Activated CD4-positive, alpha-beta T cell treated with anti-CD3 and anti-CD28 coated beads, Interleukin-2, amount 10 ng/mL, durations not matched to agents 24 days and 14 days (primary cell): ENCODE results near the gene NDUFB4. TPM values are rescaled to one million over a fixed set of nuclear protein-coding genes. Genes with fewer than 3 reads are reported as not detected.
"Not testable (repeated sequence)": the region's sequence is repeated elsewhere in the genome, so short reads cannot be mapped to it uniquely, and the experiment has no call there.

ENCODE experiments used
- DNase-seq: peaks from one replicate; pipeline ENCODE4 v3.0.0; 2022
- H3K27ac Mint-ChIP-seq: one replicate; pipeline ENCODE4 v1.8.0; 2022; ENCODE audit warnings: mild to moderate bottlenecking, mixed read lengths
- H3K27me3 Mint-ChIP-seq: one replicate; pipeline ENCODE4 v1.8.0; 2022; ENCODE audit warnings: mixed read lengths
- H3K36me3 Mint-ChIP-seq: one replicate; pipeline ENCODE4 v1.8.0; 2022; ENCODE audit warnings: low read depth, mild to moderate bottlenecking, mixed read lengths
- H3K4me1 Mint-ChIP-seq: one replicate; pipeline ENCODE4 v1.8.0; 2021; ENCODE audit warnings: mixed read lengths
- H3K4me3 Mint-ChIP-seq: one replicate; pipeline ENCODE4 v1.8.0; 2022; ENCODE audit warnings: mild to moderate bottlenecking, moderate library complexity, mixed read lengths
- H3K9me3 Mint-ChIP-seq: one replicate; pipeline ENCODE4 v1.8.0; 2021; ENCODE audit warnings: mixed read lengths
- intact Hi-C: fragments of 100-400 bp; cut with micrococcal nuclease; formaldehyde crosslinking; loops from one replicate; pipeline ENCODE4 v1.15.1; 2023
- total RNA-seq: library from RNA; stranded (reverse); gene quantifications from 2 replicates; pipeline ENCODE4 v1.2.3, GENCODE V29; 2022

NDUFB4 gene
- total RNA-seq, 1 donor from 2014 or later: 116 TPM

DNA sequence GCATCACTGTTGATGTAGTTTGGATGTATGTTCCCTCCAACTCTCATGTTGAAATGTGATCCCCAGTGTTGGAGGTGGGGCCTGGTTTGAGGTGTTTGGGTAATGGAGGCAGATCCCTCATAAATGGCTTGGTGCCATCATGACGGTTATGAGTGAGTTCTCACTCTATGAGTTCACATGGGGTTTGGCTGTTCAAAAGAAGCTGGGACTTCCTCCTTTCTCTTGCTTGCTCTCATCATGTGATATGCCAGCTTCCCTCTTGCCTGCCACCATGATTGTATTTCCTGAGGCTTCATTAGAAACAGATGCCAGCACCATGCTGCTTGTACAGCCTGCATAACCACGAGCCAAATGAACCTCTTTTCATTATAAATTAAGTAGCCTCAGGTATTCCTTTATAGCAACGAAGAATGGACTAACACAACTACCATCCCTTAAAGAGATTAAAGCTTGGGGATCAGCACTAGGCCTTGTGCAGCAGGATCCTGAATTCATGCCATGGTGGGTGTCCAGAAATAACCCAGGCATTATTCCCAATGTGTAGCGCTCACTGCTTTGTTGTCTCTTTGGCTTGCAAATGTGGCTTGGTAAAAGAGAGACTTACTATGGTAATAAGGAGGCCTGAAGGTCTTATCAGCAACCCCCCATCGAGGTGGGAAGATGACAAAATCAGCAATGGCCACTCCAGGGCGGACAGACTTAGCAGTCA, 41.9 kb downstream of the NDUFB4 start:
- H3K36me3 Mint-ChIP-seq: no peaks in the 10 kb centered on the region
- no peak for DNase-seq
- H3K27me3 Mint-ChIP-seq: no peaks in the 10 kb centered on the region
- intact Hi-C loops: no loop called here
- H3K4me1 Mint-ChIP-seq: no peaks in the 10 kb centered on the region
- no peak overlapping the region for H3K4me3 Mint-ChIP-seq
- H3K9me3 Mint-ChIP-seq: peaks cover 5% of the 10 kb centered on the region
- H3K27ac Mint-ChIP-seq: no peak overlapping the region

DNA sequence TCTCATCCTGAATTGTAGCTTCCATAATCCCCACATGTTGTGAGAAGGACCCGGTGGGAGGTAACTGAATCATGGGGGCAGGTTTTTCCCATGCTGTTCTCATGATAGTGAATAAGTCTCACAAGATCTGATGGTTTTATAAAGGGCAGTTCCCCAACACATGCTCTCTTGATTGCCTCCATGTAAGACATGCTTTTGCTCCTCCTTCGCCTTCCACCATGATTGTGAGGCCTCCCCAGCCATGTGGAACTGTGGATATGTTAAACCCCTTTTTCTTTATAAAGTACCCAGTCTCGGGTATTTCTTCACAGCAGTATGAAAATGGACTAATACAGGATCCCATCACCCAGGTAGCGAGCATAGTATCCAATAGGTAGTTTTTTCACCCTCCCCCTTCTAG, 42.7 kb downstream of the NDUFB4 start:
- H3K9me3 Mint-ChIP-seq, DNase-seq, H3K4me3 Mint-ChIP-seq, H3K4me1 Mint-ChIP-seq, H3K27me3 Mint-ChIP-seq, intact Hi-C loops, H3K36me3 Mint-ChIP-seq, H3K27ac Mint-ChIP-seq: not testable (repeated sequence)

DNA sequence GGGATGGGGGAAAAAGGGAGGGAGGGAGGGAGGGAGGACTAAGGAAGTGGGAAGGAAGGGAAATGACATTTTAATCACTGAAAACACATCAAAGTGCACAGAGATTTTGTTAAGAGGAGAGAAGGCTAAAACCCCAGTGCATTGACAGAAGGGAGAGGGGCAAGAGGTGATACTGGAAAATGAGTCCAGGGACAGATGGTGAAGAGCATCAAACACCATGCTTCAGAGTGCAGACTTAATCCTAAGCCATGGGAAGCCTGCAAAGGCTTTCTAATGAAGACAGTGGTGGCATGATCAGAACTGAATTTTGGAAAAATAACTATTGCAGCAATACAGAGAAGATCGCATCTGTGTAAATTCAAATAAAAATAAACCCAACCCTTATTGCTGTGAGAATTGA, 44.1 kb downstream of the NDUFB4 start:
- DNase-seq: no peak
- Mint-ChIP-seq H3K36me3 (no peaks in the 10 kb centered on the region), H3K4me3 (no peak overlapping the region), H3K4me1 (no peaks in the 10 kb centered on the region), H3K27ac (no peak overlapping the region), H3K27me3 (no peaks in the 10 kb centered on the region), H3K9me3 (peaks cover 5% of the 10 kb centered on the region)
- intact Hi-C loops: no loop called here

DNA sequence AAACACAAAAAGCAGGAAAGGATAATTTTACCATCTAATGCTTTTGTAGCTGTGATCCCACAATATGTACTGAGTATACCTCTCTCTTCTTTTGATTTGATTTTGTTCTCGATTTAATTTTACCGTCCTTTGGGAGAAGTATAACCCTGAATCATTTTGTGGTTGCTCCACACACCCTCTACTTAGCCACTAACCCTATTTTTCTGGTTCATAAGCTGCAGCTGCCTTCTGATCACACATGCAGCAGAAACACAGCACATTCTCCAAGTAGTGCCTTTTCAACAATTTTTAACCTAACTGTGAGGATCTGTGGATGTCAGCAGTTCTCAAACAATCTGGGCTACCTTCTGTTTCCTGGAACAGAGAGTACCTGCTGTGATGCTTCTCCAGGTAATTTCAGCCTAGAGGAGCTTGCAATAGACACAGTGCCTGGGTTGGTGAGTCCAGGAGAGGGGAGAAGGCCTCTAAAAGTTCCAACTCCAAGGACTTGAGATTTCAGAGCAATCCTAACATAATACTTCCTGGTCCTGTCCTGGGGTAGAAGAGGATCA, 45.6 kb downstream of the NDUFB4 start:
- Mint-ChIP-seq H3K4me1 (no peaks in the 10 kb centered on the region), H3K27ac (no peak overlapping the region), H3K27me3 (no peaks in the 10 kb centered on the region), H3K36me3 (no peaks in the 10 kb centered on the region), H3K9me3 (peaks cover 5% of the 10 kb centered on the region), H3K4me3 (no peak overlapping the region)
- DNase-seq: no peak
- intact Hi-C loops: no loop called here

DNA sequence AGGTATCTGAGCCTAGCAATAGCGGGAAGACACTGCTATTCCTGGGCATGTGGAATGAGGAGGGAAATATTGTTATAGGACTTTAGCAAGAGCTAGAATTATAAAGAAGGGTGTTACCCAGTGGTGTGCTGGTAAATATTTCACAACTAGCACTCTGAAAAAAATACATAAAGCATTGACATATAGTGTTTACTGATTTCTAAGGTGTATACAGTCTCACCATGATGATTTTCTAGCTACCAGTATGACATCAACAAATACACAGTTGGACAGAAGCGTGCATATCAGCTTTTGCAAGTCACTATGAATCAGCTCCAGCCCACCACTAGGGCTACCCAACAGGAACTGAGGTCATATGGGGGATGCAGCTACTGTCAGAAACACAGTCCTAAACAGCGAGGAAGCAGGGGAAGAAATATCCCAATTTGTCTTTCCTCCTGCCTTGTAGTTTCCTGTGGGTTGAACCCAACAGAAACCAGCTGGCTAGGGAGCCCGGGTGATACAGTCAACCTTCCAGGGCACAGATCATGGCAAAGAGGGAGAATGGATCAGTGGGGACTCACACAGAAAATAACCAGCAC, 46.3 kb downstream of the NDUFB4 start:
- H3K27me3 Mint-ChIP-seq: no peaks in the 10 kb centered on the region
- intact Hi-C loops: no loop called here
- H3K9me3 Mint-ChIP-seq: peaks cover 4% of the 10 kb centered on the region

DNA sequence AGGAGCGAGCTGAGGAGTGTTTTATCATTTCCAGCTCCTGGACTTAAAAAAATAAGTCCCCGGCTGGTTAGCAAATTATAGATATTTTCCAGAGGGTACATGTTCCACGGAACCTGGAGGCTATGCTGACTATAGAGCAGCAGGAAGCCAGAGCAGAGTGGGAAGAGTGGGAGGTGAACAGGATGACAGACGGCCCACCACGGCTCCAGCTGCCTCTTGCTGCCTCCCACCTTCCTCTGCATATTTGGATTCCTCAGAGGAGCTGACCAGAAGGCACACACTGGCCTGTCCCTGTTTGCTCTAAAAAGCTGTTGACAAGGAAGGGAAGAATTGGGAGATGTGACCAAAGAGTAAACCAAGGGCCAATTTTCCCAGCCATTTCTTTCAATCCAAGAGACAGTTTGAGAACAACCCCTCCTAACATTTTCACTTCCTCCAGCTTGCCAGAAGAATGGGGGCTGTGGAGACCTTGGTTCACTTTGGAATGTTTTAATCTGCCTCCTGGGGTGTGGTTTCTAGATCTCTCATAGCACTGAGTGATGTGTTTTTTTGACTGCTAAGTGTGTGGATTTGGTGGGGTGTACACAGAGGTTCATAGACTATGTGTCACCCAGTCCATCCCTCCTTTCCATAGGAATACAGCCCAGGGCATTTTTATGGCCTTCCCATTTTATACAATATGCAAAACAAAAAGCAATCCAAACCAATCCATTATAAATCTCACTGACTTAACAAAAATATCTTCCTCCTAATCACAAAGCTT, 49.1 kb downstream of the NDUFB4 start:
- DNase-seq: no peak
- Mint-ChIP-seq H3K9me3 (no peaks in the 10 kb centered on the region), H3K4me3 (no peak overlapping the region), H3K36me3 (no peaks in the 10 kb centered on the region), H3K27me3 (no peaks in the 10 kb centered on the region), H3K27ac (no peak overlapping the region), H3K4me1 (no peaks in the 10 kb centered on the region)
- intact Hi-C loops: no loop called here

More for the DNA sequence above, 46.3 kb downstream of the NDUFB4 start:
- H3K4me1 Mint-ChIP-seq: no peaks in the 10 kb centered on the region
- H3K27ac Mint-ChIP-seq: no peak overlapping the region
- no peaks in the 10 kb centered on the region for H3K36me3 Mint-ChIP-seq
- DNase-seq: no peak
- H3K4me3 Mint-ChIP-seq: no peak overlapping the region

DNA sequence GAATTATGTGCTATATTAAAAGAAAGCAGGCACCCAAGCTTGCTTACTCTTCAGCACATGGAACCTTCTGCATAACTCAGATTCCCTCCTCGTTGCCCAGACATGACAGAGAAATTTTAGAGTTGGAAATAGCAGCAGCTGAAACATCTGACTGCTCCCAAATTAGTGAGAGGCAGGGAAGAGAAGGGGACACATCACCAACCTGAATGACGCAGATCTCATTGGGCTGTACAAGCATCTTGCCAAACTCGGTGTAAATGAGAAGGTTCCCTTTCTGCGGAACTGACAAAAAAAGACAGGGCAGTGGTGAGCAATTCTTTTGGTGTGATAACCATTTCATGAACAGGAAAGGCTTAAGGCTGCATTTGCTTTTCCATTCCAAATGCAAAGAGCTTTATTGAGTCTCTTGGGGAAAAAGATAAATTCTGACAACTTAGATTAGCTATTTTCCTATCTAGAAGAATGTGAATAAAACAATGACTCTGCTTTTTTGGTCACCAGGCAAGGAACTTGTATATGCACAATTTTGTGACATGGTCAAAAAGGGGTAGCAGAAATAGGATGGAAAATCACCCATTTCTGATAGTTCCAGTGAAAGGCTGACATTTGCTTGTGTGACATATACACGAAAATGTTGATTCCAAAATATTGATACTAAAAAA, 50.8 kb downstream of the NDUFB4 start:
- DNase-seq: no peak
- Mint-ChIP-seq H3K9me3 (no peaks in the 10 kb centered on the region), H3K4me1 (no peaks in the 10 kb centered on the region), H3K27me3 (no peaks in the 10 kb centered on the region), H3K4me3 (no peak overlapping the region), H3K36me3 (no peaks in the 10 kb centered on the region), H3K27ac (no peak overlapping the region)
- intact Hi-C loops: no loop called here

DNA sequence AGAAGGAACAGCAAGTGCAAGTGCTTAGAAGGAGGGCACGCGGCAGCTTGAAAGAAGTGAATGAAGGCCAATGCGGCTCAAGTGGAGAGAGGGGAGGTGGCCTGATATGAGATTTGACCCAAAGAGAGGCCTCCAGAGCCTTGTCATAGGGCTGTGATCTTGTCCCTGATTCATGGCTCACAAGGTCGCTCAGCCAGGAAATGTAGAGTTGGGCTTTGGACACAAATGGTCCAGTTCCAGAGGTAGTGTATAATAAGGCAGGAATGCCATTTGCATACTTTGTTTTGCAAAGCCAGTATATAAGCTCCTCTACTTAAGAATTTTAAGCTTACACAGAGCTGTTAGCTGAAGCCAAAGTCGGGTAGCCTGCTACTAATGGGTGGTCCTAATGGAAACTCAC, 52.2 kb downstream of the NDUFB4 start:
- no peaks in the 10 kb centered on the region for H3K27me3 Mint-ChIP-seq
- no peak overlapping the region for H3K4me3 Mint-ChIP-seq
- no peak for DNase-seq
- no peak overlapping the region for H3K27ac Mint-ChIP-seq
- intact Hi-C loops: no loop called here
- no peaks in the 10 kb centered on the region for H3K4me1 Mint-ChIP-seq
- no peaks in the 10 kb centered on the region for H3K9me3 Mint-ChIP-seq
- no peaks in the 10 kb centered on the region for H3K36me3 Mint-ChIP-seq

DNA sequence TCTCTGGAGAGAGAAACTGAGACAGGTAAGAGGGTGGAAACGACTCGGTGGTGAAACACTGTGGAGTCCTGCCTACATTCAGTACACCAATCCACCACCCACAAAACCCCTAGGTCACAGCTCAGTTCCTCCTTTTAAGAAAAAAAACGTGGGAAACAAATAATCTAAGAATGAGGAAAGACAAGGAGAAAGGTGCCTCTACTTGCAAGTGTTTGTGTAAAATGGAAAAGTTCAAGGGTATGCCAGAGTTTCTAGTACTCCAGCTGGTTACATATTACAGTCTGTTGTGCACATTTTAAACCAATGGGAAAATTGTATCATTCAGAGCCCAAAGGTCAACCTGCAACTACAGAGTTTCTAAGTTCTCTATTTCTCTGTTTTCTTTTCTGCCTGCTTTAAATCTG, 53.7 kb downstream of the NDUFB4 start:
- intact Hi-C loops: no loop called here
- no peak overlapping the region for H3K4me3 Mint-ChIP-seq
- H3K4me1 Mint-ChIP-seq: no peaks in the 10 kb centered on the region
- H3K27me3 Mint-ChIP-seq: no peaks in the 10 kb centered on the region
- no peaks in the 10 kb centered on the region for H3K36me3 Mint-ChIP-seq
- no peak overlapping the region for H3K27ac Mint-ChIP-seq
- no peak for DNase-seq
- no peaks in the 10 kb centered on the region for H3K9me3 Mint-ChIP-seq

DNA sequence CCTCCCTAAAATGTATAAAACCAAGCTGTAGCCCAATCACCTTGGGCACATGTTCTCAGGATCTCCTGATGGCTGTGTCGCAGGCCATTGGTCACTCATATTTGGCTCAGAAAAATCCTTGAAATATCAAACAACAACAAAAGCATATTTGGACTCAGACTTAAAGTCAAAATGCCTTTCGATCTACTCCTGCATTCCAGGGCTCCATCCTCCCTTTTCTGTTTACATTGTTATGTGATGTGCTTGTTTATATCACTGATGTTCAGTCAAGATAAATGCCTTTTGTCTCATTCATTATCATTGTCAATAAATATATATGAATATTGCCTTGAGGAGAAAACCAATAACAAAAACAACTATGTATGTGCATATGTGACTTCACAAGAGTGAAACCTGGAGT, 54.2 kb downstream of the NDUFB4 start:
- intact Hi-C loops: no loop called here
- Mint-ChIP-seq H3K27ac (no peak overlapping the region), H3K4me1 (no peaks in the 10 kb centered on the region), H3K36me3 (no peaks in the 10 kb centered on the region), H3K4me3 (no peak overlapping the region), H3K27me3 (no peaks in the 10 kb centered on the region), H3K9me3 (no peaks in the 10 kb centered on the region)
- DNase-seq: no peak

Other genes starting within 250 kb of the NDUFB4 start
- 28.1 and 29.4 TPM in 2 replicates for gene LRRC58, start 247.0 kb upstream of the NDUFB4 start, total RNA-seq
- 0.12 and 0.26 TPM in 2 replicates for gene FSTL1, start 145.3 kb upstream of the NDUFB4 start, total RNA-seq
- gene HGD, start 85.9 kb downstream of the NDUFB4 start, total RNA-seq: 0.19 and 0.24 TPM in 2 replicates
- 27.6 and 29.3 TPM in 2 replicates for gene RABL3, start 146.2 kb downstream of the NDUFB4 start, total RNA-seq
- gene GTF2E1, start 146.4 kb downstream of the NDUFB4 start, total RNA-seq: 25.9 and 27.8 TPM in 2 replicates